ENCODE results near the gene SPOPL.
"Not testable (repeated sequence)": the region's sequence is repeated elsewhere in the genome, so short reads cannot be mapped to it uniquely, and the experiment has no call there.

SPOPL gene

DNA sequence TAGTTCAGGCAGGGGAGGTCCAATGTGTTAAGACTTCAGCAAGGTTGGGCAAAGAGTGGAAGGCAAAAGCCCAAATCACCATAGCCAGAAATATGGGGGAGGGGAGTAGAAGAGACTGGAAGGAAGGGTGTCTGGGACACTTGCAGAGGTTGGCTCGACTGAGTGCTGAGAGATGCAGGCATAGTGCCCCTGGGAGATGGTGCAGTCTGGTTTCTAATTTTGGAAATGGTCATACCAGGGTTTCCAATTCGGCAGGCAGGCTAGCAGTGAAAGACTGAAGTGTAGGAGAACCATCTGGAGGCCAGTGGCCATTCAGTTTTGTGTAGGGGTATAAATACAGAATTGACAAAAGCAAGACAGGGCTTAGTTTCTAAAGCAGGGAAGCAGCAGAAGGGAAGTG lies 6.2 kb upstream of the SPOPL start:
- DNase-seq: no peak

DNA sequence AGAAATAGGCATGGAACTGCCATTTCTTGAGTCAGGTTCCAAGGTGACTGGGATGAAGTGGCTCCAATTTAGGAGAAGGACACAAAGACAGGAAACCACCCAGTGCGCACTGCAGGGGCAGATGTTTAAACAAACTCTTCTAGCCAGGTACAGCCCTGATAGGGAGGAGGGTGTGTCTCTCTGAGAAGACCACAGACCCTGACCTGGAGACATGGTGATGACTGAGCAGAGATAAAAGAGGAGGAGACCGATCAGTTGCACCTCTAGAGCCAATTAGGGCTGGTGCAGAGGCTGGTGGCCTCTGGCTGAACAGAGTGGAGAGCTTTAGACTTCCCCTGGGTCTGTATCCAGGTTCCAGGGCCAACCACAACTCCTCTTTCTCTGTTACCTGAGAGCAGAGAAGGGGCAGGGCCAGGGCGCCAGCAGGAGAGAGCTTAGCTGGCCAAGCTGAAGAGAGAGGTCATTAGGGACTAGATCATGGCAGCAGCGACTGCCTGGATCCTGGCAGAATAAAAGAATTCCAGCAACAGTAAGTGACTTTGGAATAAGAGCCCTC lies 5.4 kb upstream of the SPOPL start:
- no peak for DNase-seq

DNA sequence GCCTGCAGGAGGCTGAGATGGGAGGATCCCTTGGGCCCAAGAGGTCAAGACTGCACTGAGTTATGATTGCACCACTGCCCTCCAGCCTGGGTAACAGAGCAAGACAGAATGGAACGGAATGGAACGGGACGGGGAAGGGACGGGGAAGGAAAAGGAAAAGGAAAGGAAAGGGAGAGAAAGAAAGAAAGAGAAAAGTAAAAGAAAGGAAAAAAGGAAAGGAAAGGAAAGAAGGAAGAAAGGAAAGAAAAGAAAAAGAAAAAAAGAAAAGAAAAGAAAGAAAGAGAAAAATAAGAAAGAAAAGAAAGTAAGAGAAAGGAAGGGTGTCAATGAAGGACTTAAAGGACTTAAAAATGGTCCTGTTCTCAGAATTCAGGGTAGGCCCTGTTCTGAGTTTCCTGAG lies 4.3 kb upstream of the SPOPL start:
- no peak for DNase-seq

DNA sequence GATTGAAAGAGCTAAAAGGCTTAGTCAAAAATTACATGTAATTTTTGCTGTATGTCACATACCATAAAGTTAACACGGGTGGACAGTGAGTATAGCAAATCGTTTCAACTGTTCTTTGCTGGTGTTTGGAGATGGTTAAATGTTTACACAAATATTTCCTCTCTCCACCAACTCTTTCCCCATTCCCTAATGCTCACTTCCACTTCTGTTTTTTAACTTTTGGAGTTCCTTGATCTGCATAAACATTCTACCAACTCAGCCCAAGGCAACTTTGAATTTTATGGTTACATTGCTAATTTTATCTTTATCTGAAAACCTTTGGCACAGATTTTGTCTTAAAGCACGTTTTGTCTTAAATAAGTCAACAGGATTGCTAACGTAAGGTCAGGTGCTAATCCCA lies 1.9 kb upstream of the SPOPL start:
- no peak for DNase-seq

DNA sequence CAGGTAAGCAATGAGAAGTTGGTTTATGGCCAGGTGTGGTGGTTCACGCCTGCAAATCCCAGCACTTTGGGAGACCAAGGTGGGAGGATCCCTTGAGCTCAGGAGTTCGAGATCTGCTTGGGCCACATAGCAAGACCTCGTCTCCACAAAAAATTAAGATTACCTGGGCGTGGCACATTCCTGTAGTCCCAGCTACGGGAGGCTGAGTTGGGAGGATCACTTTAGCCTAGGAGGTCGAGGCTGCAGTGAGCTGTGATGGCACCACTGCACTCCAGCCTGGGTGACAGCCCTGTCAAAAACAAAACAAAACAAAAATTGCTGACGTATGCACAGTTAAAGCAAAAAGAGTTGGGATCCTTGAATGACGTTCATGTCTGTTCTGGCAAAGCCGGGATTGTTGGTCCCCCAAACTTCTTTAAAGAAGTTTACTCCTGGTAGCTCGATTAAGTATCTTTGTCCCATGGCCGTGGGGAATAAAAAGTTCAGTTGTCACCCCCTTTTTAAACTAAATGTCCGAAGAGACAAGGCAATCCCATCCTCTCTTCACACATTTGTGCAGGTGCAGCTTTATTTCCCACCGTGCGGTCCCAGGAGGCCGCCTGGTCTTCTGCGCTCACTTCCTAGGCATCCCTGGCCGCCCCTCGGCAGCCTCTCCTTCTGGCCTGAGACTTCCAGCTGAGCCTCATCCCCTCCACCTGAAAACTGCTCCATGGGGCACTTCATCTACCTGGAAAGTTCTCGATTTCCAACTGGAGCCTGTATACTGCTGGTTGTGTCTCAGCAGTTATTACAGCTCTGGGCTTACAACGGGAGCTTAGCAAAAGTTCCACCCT lies 762 bp upstream of the SPOPL start:
- DNase-seq: no peak

DNA sequence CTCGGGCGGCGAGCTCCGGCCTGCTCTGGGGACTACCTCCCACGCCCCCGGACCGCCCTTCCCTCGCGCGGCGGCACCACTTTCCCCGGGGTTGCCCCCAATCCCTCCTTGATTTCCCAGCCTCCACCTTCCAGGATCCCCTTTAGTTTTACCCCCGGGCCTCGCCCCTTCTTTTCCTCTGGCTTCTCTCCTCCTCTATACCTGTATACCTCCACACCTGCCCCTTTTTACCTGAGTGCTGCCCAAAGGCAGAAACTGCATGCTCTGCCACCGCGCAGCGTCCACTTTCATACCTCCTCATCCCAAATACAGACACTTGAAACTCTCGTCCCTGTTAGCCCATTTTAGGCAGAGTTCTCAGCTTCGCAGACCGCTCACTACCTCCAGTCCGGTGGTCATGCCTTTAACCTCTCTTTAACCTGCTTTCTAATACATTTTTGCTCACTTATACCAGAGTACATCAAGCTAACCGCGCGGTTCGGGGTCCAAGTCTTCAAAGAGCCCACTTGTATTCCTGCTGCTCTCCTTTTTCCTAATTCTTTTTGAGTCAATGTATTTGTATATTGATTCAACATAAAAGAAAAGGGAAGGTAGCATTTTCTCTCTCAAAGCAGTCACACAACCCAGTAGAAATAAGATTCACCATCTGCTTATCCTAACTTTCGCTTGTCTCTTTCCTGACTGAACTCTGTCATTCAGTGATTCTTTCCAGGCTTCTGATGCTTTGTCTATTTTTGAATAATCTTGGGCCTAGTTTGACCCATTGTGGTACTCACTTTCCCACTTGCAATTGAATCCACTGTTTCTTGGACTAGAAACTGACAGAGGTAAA lies 901 bp downstream of the SPOPL start:
- no peak for DNase-seq

DNA sequence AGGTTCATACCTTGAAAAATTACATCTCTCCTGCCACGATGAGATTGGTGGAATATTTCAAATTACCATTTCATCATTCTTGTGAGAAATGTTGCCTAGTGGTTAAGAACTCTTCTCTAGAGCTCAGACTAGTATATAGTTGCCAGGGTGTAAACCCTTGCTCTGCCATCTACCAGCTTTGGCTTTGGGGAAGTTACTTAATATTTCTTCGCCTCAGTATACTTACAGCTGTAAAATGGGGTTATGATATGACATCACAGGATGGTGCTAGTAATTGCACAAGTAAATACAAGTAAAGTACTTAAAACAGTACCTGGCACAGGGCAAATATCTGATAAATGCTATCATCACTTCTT lies 1.5 kb downstream of the SPOPL start:
- DNase-seq: peak; percentile 69

DNA sequence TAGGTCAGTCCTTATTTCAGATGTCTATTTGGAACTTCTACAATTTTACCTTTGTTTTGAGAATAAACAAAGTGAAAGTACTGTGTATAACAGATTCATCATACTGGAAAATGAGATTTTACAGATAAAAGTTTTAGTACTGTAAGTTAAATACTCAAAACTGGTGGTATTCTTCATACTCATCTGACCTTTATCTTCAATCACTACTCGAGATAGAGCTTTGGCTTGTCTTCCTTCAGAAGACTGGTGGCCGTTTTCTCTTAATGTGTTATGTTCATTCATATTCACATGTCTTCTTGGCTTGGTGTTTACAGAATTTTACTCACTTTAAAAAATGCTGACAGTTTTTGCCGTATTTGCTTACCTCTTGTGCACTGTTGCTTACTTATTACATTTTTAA lies 2.1 kb downstream of the SPOPL start:
- DNase-seq: no peak

DNA sequence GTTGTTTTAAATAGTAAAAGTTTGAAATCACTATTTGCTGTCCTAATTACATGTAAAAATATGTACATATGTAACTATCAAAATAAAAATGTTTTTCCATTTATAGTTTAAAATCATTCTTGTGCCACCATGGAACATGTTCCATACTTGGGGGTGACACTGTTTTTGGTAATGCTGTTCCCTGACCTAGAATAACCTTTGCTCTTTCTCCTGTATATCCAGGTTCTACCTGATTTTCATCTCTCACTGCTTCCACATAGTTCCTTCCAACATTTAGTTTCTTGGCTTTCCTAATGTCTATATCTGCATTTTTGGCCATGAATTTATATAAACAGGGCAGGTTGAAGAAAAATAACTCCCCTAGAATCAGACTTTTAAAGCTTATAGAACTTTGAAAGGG lies 2.5 kb downstream of the SPOPL start:
- no peak for DNase-seq

DNA sequence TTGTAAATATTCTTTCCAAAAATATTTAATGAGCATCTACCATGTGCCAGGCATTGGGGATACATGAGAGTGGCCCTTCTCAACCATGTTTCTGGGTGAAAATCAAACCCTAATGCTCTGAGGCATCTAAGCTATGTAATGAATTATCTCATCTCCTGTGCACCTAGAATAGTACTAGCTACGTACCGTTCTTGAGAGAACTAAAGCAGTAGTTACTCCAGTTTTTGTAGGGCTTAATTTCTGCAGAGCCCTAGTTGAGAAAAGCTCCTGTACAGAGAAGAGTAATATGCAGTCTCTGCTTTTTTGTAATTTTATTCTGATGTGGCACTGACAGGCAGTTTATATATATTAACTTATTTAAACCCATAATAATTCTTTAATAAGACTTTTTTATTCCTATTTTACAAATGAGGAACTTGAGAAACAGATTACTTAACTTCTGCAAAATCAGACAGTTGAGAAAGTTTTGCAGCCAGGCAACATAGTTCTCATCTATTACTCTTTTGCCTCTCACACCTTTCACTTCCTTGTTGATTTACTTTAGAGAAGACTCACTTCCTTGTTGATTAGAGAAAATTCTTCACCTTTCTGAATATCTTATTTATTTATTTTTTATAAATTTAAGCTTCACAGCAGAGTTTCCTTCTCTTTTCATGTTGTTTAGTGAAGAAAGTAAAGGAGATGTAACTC lies 3.1 kb downstream of the SPOPL start:
- DNase-seq: peak; percentile 58

DNA sequence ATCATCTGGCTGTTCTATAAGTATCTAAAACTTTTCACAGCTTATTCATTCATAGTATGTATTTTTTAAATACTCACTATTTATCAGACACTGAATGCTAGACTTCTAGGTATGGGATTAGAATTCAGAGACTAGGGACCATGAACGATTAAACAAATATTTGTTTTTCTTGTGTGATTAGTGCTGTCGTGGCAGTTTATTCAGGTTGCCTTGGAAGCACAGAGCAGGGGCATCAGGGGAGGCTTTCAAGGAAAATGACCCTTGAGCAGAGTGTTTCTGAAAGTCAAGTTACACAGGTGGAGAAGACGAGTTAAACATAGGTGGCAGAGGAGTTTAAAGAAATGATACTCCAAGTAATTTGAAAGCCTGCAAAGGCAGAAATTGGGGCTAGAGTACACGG lies 5.7 kb downstream of the SPOPL start:
- DNase-seq: no peak

DNA sequence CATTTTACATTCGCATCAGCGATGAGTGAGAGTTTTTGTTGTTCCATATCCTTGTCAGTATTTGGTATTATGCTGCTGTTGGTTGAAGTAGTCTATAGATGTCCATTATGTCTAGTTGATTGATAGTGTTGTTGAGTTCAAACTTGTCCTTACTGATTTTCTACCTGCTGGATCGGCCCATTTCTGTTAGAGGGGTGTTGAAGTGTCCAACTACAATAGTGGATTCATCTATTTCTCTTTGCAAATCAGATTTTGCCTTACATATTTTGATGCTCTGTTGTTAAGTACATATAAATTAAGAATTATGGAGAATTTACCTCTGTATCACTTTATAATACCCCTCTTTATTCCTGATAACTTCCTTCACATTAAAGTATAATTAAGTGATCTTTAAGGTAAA lies 8.7 kb downstream of the SPOPL start:
- no peak for DNase-seq

DNA sequence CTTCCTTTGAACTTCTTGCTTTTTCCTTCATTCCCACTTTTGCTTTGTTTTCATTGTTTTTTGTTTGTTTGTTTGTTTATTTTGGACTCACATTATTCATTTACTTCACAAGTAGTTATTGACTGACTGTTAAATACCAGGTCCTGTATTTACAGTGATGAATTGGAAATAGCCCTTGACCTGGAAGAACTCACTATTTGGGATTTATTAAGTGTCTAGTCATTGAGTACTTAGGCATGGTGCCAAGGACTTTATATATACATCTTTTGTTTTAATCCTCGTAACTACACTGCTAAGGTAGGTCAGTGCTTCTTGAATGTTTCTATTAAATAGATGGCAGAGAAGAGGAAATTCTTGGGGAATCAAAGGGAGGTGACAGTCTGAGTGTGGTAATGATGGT lies 11.1 kb downstream of the SPOPL start:
- no peak for DNase-seq

DNA sequence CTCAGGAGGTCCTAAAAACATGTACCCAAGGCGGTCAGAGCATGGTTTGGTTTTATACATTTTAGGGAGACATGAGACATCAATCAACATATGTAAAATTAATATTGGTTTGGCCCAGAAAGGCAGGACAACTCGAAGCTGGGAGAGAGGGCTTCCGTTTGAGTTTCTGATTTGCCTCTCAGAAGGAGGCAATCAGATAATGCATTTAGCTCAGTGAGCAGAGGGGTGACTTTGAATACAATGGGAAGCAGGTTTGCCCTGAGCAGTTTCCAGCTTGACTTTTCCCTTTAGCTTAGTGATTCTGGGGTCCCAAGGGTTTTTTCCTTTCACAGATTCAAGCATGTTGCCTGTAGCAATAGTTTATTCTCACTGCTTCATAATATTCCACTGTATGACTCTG lies 12.6 kb downstream of the SPOPL start:
- no peak for DNase-seq

DNA sequence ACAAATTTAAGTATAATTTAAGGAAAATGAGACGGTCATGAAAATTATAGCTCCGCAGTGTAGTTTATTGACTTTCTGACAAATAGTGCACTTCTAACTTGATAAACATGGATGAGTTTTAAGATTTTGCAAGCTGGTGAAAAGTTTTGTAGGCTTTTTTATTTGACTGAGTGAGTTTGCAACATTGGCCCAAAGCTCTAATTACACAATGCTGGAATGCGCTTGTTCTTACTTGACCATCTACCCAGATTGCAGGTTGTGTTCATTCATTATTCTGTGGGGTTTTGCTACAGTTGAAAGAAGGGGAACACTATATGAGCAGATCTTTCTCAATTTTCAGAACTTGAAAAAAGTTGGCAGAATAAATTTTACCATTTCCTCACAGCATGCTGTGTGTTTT lies 13.5 kb downstream of the SPOPL start:
- no peak for DNase-seq

DNA sequence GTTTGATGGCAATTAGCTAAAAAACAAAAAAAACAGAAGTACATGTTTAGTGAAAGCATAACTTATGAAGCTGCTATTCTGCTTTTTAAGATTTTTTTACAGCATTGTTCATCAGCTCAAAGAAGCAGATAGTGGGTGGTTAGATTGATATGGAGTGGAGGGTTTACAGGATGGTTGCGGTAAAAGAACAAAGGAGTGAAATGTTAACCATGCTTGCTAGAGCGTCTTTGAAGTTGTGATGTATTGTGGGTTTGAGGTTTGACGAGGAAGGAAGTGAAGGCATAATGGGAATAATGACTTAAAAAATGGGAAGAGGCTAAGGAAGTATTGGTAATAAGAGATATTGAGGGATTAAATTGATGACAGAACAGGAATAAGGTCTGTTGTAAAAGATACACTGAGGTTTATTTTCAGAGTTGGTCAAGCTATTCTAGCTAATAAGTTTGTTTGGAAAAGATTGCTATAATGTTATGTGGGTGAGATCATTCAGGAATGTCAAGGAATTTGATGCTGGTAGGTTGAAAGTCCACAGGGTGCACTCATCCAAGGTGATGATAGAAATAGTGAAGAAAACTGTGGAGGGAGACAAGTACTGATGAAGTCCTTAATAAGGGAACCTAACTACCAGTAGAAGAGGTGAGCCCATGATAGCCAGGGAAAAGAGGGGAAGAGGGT lies 14.6 kb downstream of the SPOPL start:
- DNase-seq: no peak

DNA sequence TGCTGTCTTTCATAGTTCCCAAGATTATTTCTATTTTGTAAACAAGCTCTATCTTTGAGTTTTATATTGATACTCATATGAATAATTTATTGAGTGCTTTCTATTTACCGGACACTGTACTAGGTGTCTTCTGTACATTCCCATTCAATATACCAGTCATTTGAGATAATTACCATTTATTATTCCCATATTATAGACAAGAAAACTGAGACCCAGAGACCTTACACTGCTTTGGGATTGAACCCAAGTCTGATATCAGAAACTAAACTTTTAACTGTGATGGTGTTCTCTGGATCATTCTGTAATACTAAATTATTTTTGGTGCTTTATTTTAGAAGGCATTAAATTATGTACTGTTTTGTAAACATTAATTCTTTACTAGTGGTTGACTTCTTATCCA lies 17.3 kb downstream of the SPOPL start:
- DNase-seq: no peak

DNA sequence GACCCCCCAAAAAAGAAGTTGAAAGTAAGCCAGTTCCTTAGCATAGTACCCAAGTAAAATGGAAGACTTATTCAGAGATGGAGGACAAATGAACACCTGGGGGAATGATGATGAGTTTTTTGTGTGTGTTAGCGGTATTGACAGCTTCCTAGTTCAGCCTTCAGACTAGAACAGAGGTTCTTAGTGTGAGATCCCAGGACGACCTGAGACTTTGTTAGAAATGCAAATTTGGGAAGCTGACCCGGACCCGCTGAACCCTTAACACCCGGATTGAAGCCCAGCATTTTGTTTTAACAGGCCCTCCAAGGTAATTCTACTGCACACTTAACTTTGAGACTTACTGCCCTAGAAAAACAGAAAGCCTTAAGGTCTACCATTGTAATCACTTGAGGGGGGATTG lies 20.3 kb downstream of the SPOPL start:
- no peak for DNase-seq

DNA sequence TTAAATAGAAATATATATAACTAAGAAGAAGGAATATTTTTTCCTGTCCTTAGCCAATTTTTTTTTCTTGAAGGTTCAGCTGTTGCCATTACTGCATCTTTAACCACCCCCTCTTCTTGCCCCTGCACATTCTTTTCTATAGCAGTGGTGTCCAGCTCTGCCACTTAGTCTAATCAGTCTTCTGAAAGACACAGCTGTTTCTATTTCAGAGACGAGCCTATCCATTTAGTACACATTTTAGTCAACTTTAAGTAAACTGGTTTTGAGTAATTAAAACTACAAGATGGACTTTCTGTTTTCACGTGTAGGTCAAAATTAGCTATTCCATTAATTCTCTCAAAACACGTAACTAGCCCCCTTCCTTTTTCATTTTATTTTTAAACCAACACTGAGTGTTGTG lies 21.0 kb downstream of the SPOPL start:
- DNase-seq: no peak

DNA sequence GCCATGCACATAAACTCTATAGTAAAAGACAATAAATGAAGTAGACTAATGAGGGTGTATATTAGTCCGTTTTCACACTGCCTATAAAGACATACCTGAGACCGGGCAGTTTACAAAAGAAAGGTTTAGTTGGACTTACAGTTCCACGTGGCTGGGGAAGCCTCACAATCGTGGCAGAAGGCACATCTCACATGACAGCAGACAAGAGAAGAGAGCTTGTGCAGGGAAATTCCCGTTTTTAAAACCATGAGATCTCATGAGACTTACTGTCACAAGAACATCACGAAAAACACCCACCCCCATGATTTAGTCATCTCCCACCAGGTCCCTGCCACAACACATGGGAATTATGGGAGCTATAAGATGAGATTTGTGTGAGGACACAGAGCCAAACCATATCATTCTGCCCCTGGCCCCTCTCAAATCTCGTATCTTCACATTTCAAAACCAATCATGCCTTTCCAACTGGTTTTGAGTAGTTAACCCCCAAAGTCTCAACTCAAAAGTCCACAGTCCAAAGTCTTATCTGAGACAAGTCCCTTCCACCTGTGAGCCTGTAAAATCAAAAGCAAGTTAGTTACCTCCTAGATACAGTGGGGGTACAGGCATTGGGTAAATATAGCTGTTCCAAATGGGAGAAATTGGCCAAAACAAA lies 21.6 kb downstream of the SPOPL start:
- not testable (repeated sequence) for DNase-seq

DNA sequence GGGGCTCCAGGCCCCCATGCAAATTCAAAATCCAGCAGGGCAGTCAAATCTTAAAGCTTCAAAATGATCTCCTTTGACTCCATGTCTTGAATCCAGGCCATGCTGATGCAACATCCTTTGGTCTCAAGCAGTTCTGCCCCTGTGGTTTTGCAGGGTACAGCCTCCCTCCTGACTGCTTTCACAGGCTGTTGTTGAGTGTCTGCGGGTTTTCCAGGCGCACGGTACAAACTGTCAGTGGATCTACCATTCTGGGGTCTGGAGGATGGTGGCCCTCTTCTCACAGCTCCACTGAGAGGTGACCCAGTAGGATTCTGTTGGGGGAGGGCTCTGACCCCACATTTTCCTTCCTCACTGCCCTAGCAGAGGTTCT lies 22.1 kb downstream of the SPOPL start:
- DNase-seq: not testable (repeated sequence)

DNA sequence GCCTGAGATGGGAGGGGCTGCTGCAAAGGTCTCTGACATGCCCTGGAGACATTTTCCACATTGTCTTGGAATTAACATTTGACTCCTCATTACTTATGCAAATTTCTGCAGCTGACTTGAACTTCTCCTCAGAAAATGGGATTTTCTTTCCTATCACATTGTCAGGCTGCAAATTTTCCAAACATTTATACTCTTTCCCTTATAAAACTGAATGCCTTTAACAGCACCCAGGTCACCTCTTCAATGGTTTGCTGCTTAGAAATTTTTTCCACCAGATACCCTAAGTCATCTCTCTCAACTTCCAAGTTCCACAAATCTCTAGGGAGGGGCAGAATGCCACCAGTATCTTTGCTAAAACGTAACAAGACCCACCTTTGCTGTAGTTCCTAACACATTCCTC lies 22.8 kb downstream of the SPOPL start:
- not testable (repeated sequence) for DNase-seq

DNA sequence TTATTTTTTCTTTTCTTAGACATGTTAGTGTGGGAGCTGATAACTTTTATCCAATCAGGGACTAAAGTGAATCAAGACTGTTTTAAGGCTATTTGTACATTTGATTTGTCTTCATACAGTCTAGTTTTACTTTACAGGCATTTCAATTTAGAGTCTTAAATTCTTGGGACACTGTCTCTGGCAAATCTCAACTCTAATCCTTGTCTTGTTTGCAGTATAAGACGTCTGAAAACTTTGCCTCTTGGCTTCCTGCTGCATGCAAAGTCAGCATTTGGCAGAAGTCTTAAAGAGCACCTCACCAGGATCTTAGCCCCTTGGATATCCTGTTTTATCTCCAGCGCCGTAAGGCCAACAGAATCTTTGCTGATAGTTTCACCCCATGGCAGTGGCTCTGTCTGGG lies 30.3 kb downstream of the SPOPL start:
- no peak for DNase-seq
